GM18505 (cell line): Measurements from ENCODE around the gene TENT5C.

Source experiments
- ATAC-seq: cut with Tn5 transposase; IDR thresholded peaks from one replicate; pipeline ENCODE4 v1.9.1; 2021; ENCODE audit not compliant: unreplicated experiment
- POLR2A ChIP-seq: IDR thresholded peaks from 4 replicates; pipeline ENCODE4 v1.6.1; 2011; ENCODE audit warnings: borderline replicate concordance; ENCODE audit not compliant: insufficient read depth, insufficient read length; ENCODE audit errors: extremely low read depth

TENT5C gene

DNA sequence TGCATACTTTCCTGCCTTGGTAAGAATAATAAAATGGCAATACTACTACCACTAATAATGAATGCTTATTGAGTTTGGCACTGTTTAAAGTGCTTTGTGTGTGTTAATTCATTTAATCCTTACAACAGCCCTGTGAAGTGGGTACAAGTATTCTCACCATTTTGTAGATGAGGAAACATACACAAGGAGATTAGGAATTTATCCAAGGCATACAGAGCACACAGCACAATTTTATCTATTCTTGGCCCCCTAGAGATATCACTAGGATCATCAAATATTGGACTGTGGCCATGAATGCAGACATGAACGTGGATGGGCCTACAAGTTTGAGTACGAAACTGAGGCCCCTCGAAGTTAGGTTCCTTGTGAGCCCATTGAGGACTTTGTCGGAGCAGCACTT lies 39.5 kb downstream of the TENT5C start:
- ATAC-seq: no peak
- no peak for TF ChIP-seq POLR2A

DNA sequence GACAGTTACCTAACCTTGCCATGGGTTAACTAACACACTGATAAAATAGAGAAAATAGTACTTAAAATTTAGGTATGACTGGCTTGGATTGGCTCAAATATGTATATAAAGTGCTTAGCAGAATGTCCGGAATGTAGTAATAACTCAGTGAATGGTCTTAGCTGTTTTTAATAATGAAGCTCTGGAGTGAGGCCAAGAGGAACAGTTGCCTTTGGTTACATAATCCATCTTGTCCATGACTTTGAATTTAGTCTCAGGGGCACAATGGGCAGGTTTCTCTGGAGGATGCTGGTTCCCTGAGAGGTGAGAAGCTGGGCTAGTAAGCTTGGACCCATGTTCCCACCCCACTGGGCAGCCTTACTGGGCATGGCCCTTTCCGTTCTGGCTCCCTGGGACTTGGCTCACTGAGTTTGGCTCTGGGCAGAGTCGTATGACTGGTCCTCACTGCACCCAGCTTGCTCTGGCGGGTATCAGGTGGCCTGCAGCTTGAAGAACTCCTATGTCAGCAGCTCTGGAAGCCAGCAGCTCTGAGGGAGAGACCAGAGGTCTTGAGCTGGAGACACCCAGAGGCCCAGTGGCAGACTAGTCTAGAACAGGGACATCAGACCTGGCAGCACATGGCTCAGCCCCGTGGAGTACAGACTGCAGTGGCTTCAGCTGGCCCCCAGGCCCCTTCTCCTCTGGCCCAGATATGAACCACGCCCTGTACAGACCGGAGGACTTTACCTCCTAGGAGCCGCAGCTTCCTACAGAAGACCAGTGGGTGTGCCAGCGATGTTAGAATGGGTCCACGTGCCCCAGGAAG lies 40.4 kb downstream of the TENT5C start:
- ATAC-seq: no peak
- no peak for TF ChIP-seq POLR2A

GRCh38 chr1:117646956-117647355 lies 41.1 kb downstream of the TENT5C start:
- ATAC-seq: no peak
- TF ChIP-seq POLR2A: no peak

DNA sequence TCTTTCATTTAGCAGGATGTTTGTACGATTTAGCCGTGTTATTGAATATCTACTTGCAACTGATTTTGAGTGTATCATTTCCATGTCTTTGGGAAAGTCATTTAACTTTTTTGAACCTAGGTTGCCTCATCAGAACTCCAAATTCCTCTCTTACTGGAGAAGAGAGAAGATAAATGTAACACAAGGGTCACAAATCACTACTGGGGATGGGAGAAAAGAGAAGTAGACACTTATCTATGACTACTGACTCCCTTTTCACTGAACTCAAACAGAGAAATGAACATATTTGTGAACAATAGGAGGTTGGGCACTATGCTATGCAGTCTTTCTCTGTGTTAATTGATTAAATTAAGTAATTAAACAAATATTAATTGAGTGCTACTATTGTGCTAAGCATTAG lies 42.2 kb downstream of the TENT5C start:
- TF ChIP-seq POLR2A: no peak
- no peak for ATAC-seq

DNA sequence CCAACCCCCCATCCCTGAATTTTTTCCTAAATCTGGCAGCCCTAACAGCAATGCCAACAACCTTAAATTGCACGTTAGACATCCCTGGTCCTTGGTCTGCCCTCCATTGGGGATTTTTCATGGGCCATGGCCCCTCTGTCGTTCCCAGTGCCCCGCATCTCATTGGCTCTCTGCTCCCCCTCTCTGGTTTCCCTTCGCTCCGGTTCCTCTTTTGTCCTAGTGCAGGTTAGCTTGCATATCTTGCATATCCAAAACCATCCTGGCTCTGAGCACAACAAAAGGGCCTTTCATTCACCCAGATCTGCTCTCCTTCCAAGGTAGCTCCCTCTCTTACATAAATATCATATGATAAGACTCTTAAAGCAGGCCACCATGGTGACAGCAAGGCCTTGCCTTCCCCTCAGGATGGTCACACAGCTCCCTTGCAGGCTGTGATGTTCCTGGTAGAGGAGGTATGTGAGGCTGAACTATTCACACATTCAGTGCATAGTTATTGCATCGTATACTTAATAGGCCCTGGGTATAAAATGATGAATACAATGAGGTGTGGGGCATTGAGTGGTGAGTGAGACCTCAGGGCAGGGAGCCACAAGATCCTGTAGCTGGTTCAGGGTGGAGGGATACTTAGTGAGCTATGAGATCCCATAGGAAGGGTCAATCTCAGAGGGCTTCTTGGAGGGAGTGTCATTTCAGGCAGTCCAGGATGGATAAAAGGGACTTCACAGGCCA lies 45.2 kb downstream of the TENT5C start:
- no peak for TF ChIP-seq POLR2A
- no peak for ATAC-seq

DNA sequence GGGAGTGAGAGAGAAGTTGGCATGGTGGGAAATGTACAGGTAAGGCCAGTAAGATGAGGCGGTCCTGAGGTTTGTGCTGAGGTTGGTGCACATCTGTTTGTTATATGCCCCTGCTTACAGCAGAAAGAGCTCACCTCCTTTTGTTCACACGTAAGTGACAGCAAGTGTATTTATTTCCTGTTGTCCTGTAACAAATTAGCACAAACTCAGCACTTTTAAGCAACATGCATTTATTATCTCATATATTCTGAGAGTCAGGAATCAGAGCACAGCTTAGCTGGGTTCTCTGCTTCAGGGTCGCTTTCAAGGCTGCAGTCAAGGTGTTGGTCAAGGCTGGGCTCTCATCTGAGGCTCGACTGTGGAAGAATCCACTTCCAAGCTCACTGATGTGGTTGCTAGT lies 45.8 kb downstream of the TENT5C start:
- no peak for ATAC-seq
- TF ChIP-seq POLR2A: no peak

GRCh38 chr1:117652421-117652820 lies 46.6 kb downstream of the TENT5C start:
- ATAC-seq: no peak
- no peak for TF ChIP-seq POLR2A

- no peak for ATAC-seq
- TF ChIP-seq POLR2A: no peak
These were observed 47.3 kb downstream of the TENT5C start for GRCh38 chr1:117653195-117653594.

GRCh38 chr1:117653732-117654492 lies 48.1 kb downstream of the TENT5C start:
- peak; percentile 8 for ATAC-seq
- no peak for TF ChIP-seq POLR2A

- peak; percentile 45 for TF ChIP-seq POLR2A
- peak; percentile 71 for ATAC-seq
These were observed 48.8 kb downstream of the TENT5C start for GRCh38 chr1:117654493-117655219.

GRCh38 chr1:117655220-117655577 lies 49.4 kb downstream of the TENT5C start:
- TF ChIP-seq POLR2A: no peak
- ATAC-seq: no peak

DNA sequence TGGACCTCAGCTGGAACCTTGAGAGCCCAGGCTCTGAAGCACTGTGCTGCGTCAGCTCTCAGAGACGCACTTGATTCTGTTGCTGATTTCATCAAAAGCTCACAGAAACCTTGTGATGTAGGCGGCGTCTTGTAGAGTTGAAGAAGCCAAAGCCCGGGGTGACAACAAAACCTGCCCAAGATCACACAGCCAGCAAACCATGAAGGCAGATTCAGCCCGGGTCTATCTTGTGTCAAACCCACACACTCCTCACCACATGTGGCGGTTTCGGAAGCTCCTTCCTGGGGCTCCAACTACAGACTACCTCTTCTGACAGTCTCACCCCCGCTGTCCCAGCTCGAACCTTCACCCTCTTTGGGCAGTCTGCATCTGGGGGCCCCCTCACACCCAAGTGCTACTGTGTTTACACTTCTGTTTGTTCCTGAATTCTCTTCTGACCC lies 50.4 kb downstream of the TENT5C start:
- ATAC-seq: peak; percentile 38
- peak; percentile 34 for TF ChIP-seq POLR2A

GRCh38 chr1:117657031-117657430 lies 51.2 kb downstream of the TENT5C start:
- no peak for TF ChIP-seq POLR2A
- no peak for ATAC-seq

DNA sequence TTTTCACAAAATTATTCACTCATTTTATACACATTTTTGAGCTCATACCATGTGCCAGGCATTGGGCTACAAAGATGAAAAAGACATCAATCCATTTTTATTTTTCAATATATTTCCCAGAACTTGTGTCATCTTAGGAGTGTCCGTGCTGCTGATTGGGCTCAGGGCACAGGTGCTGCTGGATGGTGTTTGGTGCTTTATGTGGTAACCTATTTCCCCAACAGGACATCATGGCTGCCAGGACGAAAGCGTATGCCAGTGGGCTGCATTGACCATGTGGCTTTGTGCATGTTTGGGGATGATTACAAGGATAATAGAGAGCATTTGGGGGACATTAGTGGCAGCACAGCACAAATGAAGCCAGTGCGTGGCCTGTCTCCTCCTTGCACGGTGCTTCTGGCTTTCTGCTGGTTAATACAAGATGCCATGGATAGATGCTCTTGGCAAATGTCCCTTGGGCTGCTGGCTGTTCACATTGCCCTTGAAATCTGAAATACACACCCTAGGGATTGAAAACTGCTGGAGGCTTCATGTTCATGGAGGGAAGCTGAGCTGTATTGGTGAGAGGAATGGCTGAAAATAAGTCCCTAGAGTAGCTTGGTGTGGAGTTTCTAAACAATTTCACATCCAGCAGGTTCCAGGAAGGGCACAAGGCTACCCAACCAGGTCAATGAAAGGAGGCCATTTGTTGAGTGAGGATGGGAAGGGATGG lies 52.3 kb downstream of the TENT5C start:
- ATAC-seq: no peak
- no peak for TF ChIP-seq POLR2A
